ENCODE data around the gene SH3BP4. TPM values are rescaled to one million over a fixed set of nuclear protein-coding genes. Genes with fewer than 3 reads are reported as not detected.

Gene SH3BP4
- total and polyA plus RNA-seq, 2 of the 8 experiments (the other 6 are each of a cell fraction or from before 2014, with no cell fraction given): 28.3 to 35.4 TPM

DNA sequence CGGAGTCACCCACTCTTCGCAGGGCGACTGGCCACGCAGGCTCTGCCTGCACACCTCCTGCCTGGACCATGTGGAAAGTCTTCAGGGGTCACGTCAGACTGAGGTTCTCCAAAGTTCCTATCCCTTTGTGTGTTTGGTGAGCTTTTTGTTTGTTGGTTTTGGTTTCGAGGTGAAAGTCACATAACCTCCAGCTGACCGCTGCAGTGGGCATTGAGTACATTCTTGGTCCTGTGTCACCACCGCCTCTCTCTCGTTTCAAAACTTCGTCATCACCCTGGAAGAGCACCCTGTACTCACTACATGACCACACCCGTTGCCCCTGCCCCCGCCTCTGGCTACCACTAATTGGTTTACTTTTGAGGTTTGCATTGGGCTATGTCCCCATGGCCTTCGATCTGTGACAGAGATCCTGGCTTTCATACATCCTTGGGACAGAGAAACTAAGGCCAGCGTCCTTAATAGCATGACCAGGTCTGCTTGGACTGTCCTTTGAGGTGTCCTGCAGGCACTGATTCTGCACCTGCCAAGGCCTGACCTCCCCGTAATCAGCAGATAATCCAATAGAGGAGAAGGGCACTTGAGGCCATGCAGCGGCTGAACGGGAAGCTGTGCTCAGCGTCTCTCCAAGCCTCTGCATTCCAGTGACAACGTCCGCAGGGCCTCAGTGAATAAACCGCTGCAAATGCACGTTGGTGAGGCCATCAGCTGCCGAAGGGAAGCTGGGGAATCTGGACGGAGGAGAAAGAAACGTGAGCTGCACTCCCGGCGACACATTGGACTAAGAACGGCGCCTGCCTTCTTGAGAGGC is 46.8 kb downstream of the SH3BP4 start:
- H4K20me1 ChIP-seq (replicated peaks in 1 of 2; ENCODE audit: control insufficient read depth in 1 of 2, insufficient read depth in 2 of 2, low read length in 2 of 2): peaks cover 2 to 11% of the 10 kb centered on the region in 2 experiments
- peak overlapping the region; percentile 6; the same call in 1 of the 2 replicates for H2BK12ac ChIP-seq (ENCODE audit: low read depth, low read length)
- no peak overlapping the region for H4K5ac ChIP-seq (ENCODE audit: insufficient read length, low read depth, low read length)
- H4K91ac ChIP-seq (replicated peaks; ENCODE audit: insufficient read length, low read length): no peak overlapping the region
- no peak overlapping the region for H3K27ac ChIP-seq (ENCODE audit: low read depth, low read length)
- DNase-seq (ENCODE audit: low read depth in 1 of 2, low spot score in 2 of 2) (no peak), FAIRE-seq (no peak)
- no peak overlapping the region for H2AFZ ChIP-seq (ENCODE audit: low read length)
- H2BK15ac ChIP-seq (ENCODE audit: low read length): peak overlapping the region; percentile 19; the same call in 1 of the 2 replicates
- no peak overlapping the region for H3K4ac ChIP-seq (replicated peaks; ENCODE audit: insufficient read length, low read depth, low read length)
- ChIA-PET POLR2A (ENCODE audit: partially characterized antibody) (interaction anchor here (3.7 kb wide), 1 partner anchor 10 kb away, joined by 17 read pairs; no protein-coding TSS in a partner anchor), CTCF (ENCODE audit: partially characterized antibody) (interaction anchor here (0.7 to 1.5 kb wide), 2 partner anchors 17 to 23 kb away, joined by 3 to 5 read pairs; no protein-coding TSS in a partner anchor)
- H3K9ac ChIP-seq (replicated peaks in 1 of 4; ENCODE audit: extremely low read depth in 1 of 4, low read depth in 3 of 4, low read length in 3 of 4): no peak overlapping the region
- no peak overlapping the region for H3K14ac ChIP-seq (ENCODE audit: insufficient read length)
- H3K36me3 ChIP-seq (ENCODE audit: control insufficient read depth in 2 of 4, insufficient read depth in 4 of 4, low read length in 3 of 4): peaks cover 0 to 26% (median 0%) of the 10 kb centered on the region in 4 experiments; a peak in 2 of 8 replicates
- 0 out of 2 replicates have a peak overlapping the region, but pooled peaks have one; percentile 28 for H2AK5ac ChIP-seq (ENCODE audit: low read depth, low read length)
- no peaks in the 10 kb centered on the region for H3K9me3 ChIP-seq (ENCODE audit: insufficient read depth in 2 of 2, low read depth in 1 of 2, low read length in 1 of 2)
- H3K79me2 ChIP-seq (ENCODE audit: control insufficient read depth in 1 of 2, insufficient read depth in 2 of 2, low read length in 2 of 2): peaks cover 6 to 81% of the 10 kb centered on the region in 2 experiments
- H3K4me1 ChIP-seq (replicated peaks in 1 of 4; ENCODE audit: control insufficient read depth in 3 of 4, insufficient read depth in 4 of 4, low read length in 3 of 4): peaks cover 7 to 46% (median 30%) of the 10 kb centered on the region in 4 experiments
- H3K27me3 ChIP-seq (replicated peaks in 1 of 4; ENCODE audit: control insufficient read depth in 3 of 4, extremely low read depth in 1 of 4, insufficient read depth in 3 of 4, low read length in 3 of 4): no peaks in the 10 kb centered on the region
- H3K23ac ChIP-seq (ENCODE audit: insufficient read length): no peak overlapping the region
- peak overlapping the region; percentile 62; the same call in 1 of the 2 replicates for H4K8ac ChIP-seq (ENCODE audit: extremely low read depth, insufficient read depth, low read length)
- H2BK120ac ChIP-seq (replicated peaks; ENCODE audit: low read depth, low read length): no peak overlapping the region
- peaks cover 32% of the 10 kb centered on the region for H3K79me1 ChIP-seq (ENCODE audit: low read depth, low read length)
- no peaks in the 10 kb centered on the region for H3K23me2 ChIP-seq (ENCODE audit: low read depth, low read length)
- H2BK5ac ChIP-seq (ENCODE audit: low read depth, low read length): 0 out of 2 replicates have a peak overlapping the region, but pooled peaks have one; percentile 10
- no peak overlapping the region for H3K4me2 ChIP-seq (ENCODE audit: insufficient read depth in 1 of 2, low read depth in 2 of 2, low read length in 2 of 2)
- H3K18ac ChIP-seq (ENCODE audit: extremely low read depth, low read length): no peak overlapping the region; the same call in 1 of the 2 replicates
- H3K56ac ChIP-seq (replicated peaks; ENCODE audit: insufficient read length, low read depth, low read length): no peak overlapping the region
- 83% methylated on average over 29 of the region's 29 CpGs; no CpG with 5 or more reads in 1 of the 2 experiments for WGBS, 2 experiments (ENCODE audit: extremely low coverage in 1 of 2, insufficient coverage in 1 of 2, insufficient read length in 1 of 2, insufficient replicate concordance in 2 of 2, low coverage in 1 of 2, low lambda C conversion rate in 2 of 2, missing lambda C conversion rate in 1 of 2)
- no peak overlapping the region for H3K4me3 ChIP-seq (ENCODE audit: extremely low read depth in 1 of 4, insufficient read depth in 2 of 4, low read depth in 3 of 4, low read length in 4 of 4)
- H2BK20ac ChIP-seq (ENCODE audit: low read length): 0 out of 2 replicates have a peak overlapping the region, but pooled peaks have one; percentile 43
- no peak for TF ChIP-seq TAF7 (optimal IDR thresholded peaks at IDR 0.05; ENCODE audit: borderline replicate concordance, low read depth, low read length)
- TF ChIP-seq RBBP5 (IDR thresholded peaks at IDR 0.05; ENCODE audit: borderline replicate concordance, low read depth, low read length): no peak
- no peak for TF ChIP-seq GABPA (IDR thresholded peaks at IDR 0.05; ENCODE audit: borderline replicate concordance, insufficient read depth, low read length)
- no peak for TF ChIP-seq SP1 (IDR thresholded peaks at IDR 0.05; ENCODE audit: low read depth, low read length)
- TF ChIP-seq JUND (IDR thresholded peaks at IDR 0.05; ENCODE audit: low read length): no peak
- no peak for TF ChIP-seq SIX5 (IDR thresholded peaks at IDR 0.05; ENCODE audit: low read depth, low read length)
- no peak for TF ChIP-seq CREB1 (IDR thresholded peaks at IDR 0.05)
- TF ChIP-seq PHF8 (conservative IDR thresholded peaks at IDR 0.05; ENCODE audit: low read depth, low read length): no peak
- no peak for TF ChIP-seq BRCA1 (IDR thresholded peaks at IDR 0.05; ENCODE audit: low read depth, low read length)
- no peak for TF ChIP-seq SAP30 (IDR thresholded peaks at IDR 0.05; ENCODE audit: insufficient read depth, insufficient replicate concordance, low read length)
- TF ChIP-seq TAF1 (IDR thresholded peaks at IDR 0.05; ENCODE audit: low read depth, low read length): no peak
- no peak for TF ChIP-seq ZNF274 (IDR thresholded peaks at IDR 0.05; ENCODE audit: borderline replicate concordance, extremely low read depth, low read length)
